HEK293 (cell line): ENCODE results near the gene COL6A5.

ENCODE experiments used
- CTCF ChIA-PET: fragments of 350-600 bp; formaldehyde crosslinking; extraction: SDS; loops from one replicate; lab custom pipeline; 2021; ENCODE audit warnings: antibody characterized with exemption; lab: Yijun Ruan, JAX
- POLR2A ChIA-PET: fragments of 300-600 bp; formaldehyde crosslinking; extraction: SDS; loops from one replicate; lab custom pipeline; 2020; ENCODE audit warnings: antibody characterized with exemption, inconsistent platforms; lab: Yijun Ruan, JAX
- H3K27ac ChIP-seq: fragments of 200-500 bp; sonication (Bioruptor generic); 2 replicates; pipeline ENCODE4 v1.5.1; 2014; ENCODE audit warnings: low read depth, low read length, control low read depth, inconsistent platforms; ENCODE audit errors: extremely low read depth
- H3K36me3 ChIP-seq, 2 experiments: fragments of 200-500 bp in 1 of 2; sonication (Bioruptor generic) in 1 of 2; 1 replicate in 1 of 2; 2 replicates in 1 of 2; pipeline ENCODE4 v1.5.1; 2014 to 2017; ENCODE audit warnings: inconsistent platforms in 2 of 2, low read length in 2 of 2; ENCODE audit not compliant: control insufficient read depth in 2 of 2, insufficient read depth in 1 of 2
- H3K4me1 ChIP-seq: fragments of 200-500 bp; sonication (Bioruptor generic); 2 replicates; pipeline ENCODE4 v1.5.1; 2014; ENCODE audit warnings: mild to moderate bottlenecking, low read length, inconsistent platforms; ENCODE audit not compliant: control insufficient read depth, insufficient read depth
- H3K4me3 ChIP-seq: 2 replicates; pipeline ENCODE4 v1.5.1; 2011; ENCODE audit warnings: low read depth, mild to moderate bottlenecking, control low read depth, low read length, moderate library complexity
- H3K9me3 ChIP-seq: fragments of 200-500 bp; sonication (Bioruptor generic); 2 replicates; pipeline ENCODE4 v1.5.1; 2014; ENCODE audit warnings: low read depth, low read length, inconsistent platforms; ENCODE audit not compliant: control insufficient read depth, insufficient read depth
- GFI1B ChIP-seq: fragments of 450-650 bp; formaldehyde crosslinking; IDR thresholded peaks from 2 replicates; pipeline ENCODE4 v1.5.1; 2016; ENCODE audit warnings: missing biosample characterization, missing genetic modification characterization
- IKZF3 ChIP-seq: fragments of 450-650 bp; IDR thresholded peaks from 2 replicates; pipeline ENCODE4 v1.5.0; 2018; ENCODE audit warnings: missing biosample characterization, mild to moderate bottlenecking, missing genetic modification characterization, moderate library complexity
- MEIS1 ChIP-seq: sonication (generic); formaldehyde crosslinking; IDR thresholded peaks from 2 replicates; pipeline ENCODE4 v1.8.1; 2022; ENCODE audit warnings: missing genetic modification reagents, mild to moderate bottlenecking, borderline replicate concordance
- SP2 ChIP-seq: fragments of 450-650 bp; formaldehyde crosslinking; IDR thresholded peaks from 2 replicates; pipeline ENCODE4 v1.5.1; 2016; ENCODE audit warnings: missing biosample characterization, missing genetic modification characterization
- ZBTB17 ChIP-seq: fragments of 450-650 bp; formaldehyde crosslinking; IDR thresholded peaks from 2 replicates; pipeline ENCODE4 v1.5.1; 2016; ENCODE audit warnings: missing biosample characterization, missing genetic modification characterization
- ZEB2 ChIP-seq: fragments of 450-650 bp; formaldehyde crosslinking; IDR thresholded peaks from 2 replicates; pipeline ENCODE4 v1.5.1; 2016; ENCODE audit warnings: missing biosample characterization, missing genetic modification characterization
- ZNF132 ChIP-seq: fragments of 450-650 bp; formaldehyde crosslinking; IDR thresholded peaks from 2 replicates; pipeline ENCODE4 v1.5.1; 2017; ENCODE audit warnings: missing biosample characterization, missing genetic modification characterization, borderline replicate concordance
- ZNF16 ChIP-seq: fragments of 450-650 bp; formaldehyde crosslinking; IDR thresholded peaks from 2 replicates; pipeline ENCODE4 v1.5.1; 2016; ENCODE audit warnings: low read depth, missing biosample characterization, missing genetic modification characterization
- ZNF239 ChIP-seq: fragments of 450-650 bp; formaldehyde crosslinking; IDR thresholded peaks from 2 replicates; pipeline ENCODE4 v1.5.1; 2016; ENCODE audit warnings: missing biosample characterization, missing genetic modification characterization
- ZNF24 ChIP-seq: fragments of 450-650 bp; formaldehyde crosslinking; IDR thresholded peaks from 2 replicates; pipeline ENCODE4 v1.5.1; 2016; ENCODE audit warnings: missing biosample characterization, missing genetic modification characterization
- ZNF292 ChIP-seq: fragments of 450-650 bp; formaldehyde crosslinking; IDR thresholded peaks from 2 replicates; pipeline ENCODE4 v1.5.1; 2016; ENCODE audit warnings: low read depth, missing biosample characterization, missing genetic modification characterization, borderline replicate concordance
- ZNF596 ChIP-seq: fragments of 450-650 bp; IDR thresholded peaks from 2 replicates; pipeline ENCODE4 v1.5.0; 2018; ENCODE audit warnings: missing biosample characterization, mild to moderate bottlenecking, missing genetic modification characterization, moderate library complexity
- ZNF677 ChIP-seq: fragments of 450-650 bp; IDR thresholded peaks from 2 replicates; pipeline ENCODE4 v1.5.0; 2018; ENCODE audit warnings: missing biosample characterization, mild to moderate bottlenecking, missing genetic modification characterization, moderate library complexity
- ZNF791 ChIP-seq: fragments of 450-650 bp; formaldehyde crosslinking; IDR thresholded peaks from 2 replicates; pipeline ENCODE4 v1.5.1; 2016; ENCODE audit warnings: missing biosample characterization, missing genetic modification characterization
- TF ChIP-seq, protein P1 (sequence below): fragments of 450-650 bp; formaldehyde crosslinking; IDR thresholded peaks from 2 replicates; pipeline ENCODE4 v1.5.1; 2016; ENCODE audit warnings: missing biosample characterization, missing genetic modification characterization
- TF ChIP-seq, protein P2 (sequence below): fragments of 450-650 bp; formaldehyde crosslinking; IDR thresholded peaks from 2 replicates; pipeline ENCODE4 v1.5.1; 2016; ENCODE audit warnings: missing biosample characterization, missing genetic modification characterization, low read depth
- TF ChIP-seq, protein P3 (sequence below): fragments of 450-650 bp; formaldehyde crosslinking; IDR thresholded peaks from 2 replicates; pipeline ENCODE4 v1.5.1; 2016; ENCODE audit warnings: missing biosample characterization, missing genetic modification characterization, borderline replicate concordance
- TF ChIP-seq, protein P4 (sequence below): fragments of 450-650 bp; formaldehyde crosslinking; IDR thresholded peaks from 2 replicates; pipeline ENCODE4 v1.5.1; 2016; ENCODE audit warnings: missing biosample characterization, missing genetic modification characterization
- TF ChIP-seq, protein P5 (sequence below): fragments of 450-650 bp; formaldehyde crosslinking; IDR thresholded peaks from 2 replicates; pipeline ENCODE4 v1.5.1; 2017; ENCODE audit warnings: missing biosample characterization, missing genetic modification characterization

The COL6A5 gene

DNA sequence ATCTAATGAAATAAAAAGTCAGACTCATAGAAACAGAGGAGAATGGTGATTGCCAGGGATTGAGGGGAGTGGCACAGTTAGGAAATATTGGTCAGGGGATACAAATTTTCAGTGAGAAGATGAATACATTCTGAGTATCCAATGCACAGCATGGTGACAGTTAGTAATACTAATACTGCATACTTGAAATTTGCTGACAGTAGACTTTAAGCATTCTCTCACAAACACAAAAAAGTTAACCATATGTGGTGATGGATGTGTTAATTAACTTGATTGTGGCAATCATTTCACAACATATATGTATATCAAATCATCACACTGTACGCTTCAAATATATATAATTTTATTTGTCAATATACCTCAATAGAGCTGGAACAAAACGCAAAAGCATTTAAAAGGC is 162.3 kb downstream of the COL6A5 start:
- no peak for TF ChIP-seq ZNF16 (tag by site-specific recombination)
- H3K27ac ChIP-seq, result no peak overlapping the region
- CTCF ChIA-PET, result no interaction called here
- H3K9me3 ChIP-seq, result no peaks in the 10 kb centered on the region
- POLR2A ChIA-PET, result no interaction called here
- H3K36me3 ChIP-seq, result no peaks in the 10 kb centered on the region
- H3K4me3 ChIP-seq, result no peak overlapping the region
- H3K4me1 ChIP-seq, result no peaks in the 10 kb centered on the region

DNA sequence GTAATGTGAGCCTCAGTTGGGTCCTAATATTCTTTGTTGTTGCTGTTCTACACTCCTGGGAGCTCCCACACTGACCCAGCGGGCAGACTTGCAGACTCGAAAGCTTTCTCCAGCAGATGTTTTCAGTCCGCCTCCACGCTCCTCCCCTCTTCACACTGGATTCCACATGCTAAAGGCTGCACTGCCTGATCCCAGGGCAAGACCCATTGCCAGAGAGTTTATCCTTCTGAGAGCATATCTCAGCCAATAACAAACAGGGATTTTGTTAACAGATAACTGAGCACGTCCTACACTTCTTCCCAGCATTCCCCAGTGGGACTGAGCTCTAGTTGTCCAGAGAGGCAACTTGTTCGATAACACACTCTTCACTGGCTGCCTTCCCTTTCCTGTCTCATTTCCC is 163.5 kb downstream of the COL6A5 start:
- H3K4me1 ChIP-seq, result no peaks in the 10 kb centered on the region
- TF ChIP-seq MEIS1 (CRISPR knock-in tag) (no peak), SP2 (tag by site-specific recombination) (no peak), GFI1B (no peak), ZEB2 (tag by site-specific recombination) (no peak), ZNF677 (tag by site-specific recombination) (no peak), ZBTB17 (tag by site-specific recombination) (no peak), ZNF239 (tag by site-specific recombination) (no peak), ZNF132 (no peak), IKZF3 (tag by site-specific recombination) (no peak), ZNF24 (tag by site-specific recombination) (no peak), ZNF596 (tag by site-specific recombination) (no peak)
- TF ChIP-seq, protein P1, sequence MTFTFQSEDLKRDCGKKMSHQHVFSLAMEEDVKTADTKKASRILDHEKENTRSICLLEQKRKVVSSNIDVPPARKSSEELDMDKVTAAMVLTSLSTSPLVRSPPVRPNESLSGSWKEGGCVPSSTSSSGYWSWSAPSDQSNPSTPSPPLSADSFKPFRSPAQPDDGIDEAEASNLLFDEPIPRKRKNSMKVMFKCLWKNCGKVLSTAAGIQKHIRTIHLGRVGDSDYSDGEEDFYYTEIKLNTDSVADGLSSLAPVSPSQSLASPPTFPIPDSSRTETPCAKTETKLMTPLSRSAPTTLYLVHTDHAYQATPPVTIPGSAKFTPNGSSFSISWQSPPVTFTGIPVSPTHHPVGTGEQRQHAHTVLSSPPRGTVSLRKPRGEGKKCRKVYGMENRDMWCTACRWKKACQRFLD (tag by site-specific recombination), result no peak
- TF ChIP-seq, protein P2, sequence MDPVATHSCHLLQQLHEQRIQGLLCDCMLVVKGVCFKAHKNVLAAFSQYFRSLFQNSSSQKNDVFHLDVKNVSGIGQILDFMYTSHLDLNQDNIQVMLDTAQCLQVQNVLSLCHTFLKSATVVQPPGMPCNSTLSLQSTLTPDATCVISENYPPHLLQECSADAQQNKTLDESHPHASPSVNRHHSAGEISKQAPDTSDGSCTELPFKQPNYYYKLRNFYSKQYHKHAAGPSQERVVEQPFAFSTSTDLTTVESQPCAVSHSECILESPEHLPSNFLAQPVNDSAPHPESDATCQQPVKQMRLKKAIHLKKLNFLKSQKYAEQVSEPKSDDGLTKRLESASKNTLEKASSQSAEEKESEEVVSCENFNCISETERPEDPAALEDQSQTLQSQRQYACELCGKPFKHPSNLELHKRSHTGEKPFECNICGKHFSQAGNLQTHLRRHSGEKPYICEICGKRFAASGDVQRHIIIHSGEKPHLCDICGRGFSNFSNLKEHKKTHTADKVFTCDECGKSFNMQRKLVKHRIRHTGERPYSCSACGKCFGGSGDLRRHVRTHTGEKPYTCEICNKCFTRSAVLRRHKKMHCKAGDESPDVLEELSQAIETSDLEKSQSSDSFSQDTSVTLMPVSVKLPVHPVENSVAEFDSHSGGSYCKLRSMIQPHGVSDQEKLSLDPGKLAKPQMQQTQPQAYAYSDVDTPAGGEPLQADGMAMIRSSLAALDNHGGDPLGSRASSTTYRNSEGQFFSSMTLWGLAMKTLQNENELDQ (tag by site-specific recombination), result no peak
- TF ChIP-seq, protein P3, sequence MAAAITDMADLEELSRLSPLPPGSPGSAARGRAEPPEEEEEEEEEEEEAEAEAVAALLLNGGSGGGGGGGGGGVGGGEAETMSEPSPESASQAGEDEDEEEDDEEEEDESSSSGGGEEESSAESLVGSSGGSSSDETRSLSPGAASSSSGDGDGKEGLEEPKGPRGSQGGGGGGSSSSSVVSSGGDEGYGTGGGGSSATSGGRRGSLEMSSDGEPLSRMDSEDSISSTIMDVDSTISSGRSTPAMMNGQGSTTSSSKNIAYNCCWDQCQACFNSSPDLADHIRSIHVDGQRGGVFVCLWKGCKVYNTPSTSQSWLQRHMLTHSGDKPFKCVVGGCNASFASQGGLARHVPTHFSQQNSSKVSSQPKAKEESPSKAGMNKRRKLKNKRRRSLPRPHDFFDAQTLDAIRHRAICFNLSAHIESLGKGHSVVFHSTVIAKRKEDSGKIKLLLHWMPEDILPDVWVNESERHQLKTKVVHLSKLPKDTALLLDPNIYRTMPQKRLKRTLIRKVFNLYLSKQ (tag by site-specific recombination), result no peak
- TF ChIP-seq, protein P4, sequence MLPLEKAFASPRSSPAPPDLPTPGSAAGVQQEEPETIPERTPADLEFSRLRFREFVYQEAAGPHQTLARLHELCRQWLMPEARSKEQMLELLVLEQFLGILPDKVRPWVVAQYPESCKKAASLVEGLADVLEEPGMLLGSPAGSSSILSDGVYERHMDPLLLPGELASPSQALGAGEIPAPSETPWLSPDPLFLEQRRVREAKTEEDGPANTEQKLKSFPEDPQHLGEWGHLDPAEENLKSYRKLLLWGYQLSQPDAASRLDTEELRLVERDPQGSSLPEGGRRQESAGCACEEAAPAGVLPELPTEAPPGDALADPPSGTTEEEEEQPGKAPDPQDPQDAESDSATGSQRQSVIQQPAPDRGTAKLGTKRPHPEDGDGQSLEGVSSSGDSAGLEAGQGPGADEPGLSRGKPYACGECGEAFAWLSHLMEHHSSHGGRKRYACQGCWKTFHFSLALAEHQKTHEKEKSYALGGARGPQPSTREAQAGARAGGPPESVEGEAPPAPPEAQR (tag by site-specific recombination), result no peak
- TF ChIP-seq, all 188 proteins: peak for 0
- no peaks in the 10 kb centered on the region for H3K36me3 ChIP-seq
- POLR2A ChIA-PET, result no interaction called here
- no peak overlapping the region for H3K27ac ChIP-seq
- no peaks in the 10 kb centered on the region for H3K9me3 ChIP-seq
- no peak overlapping the region for H3K4me3 ChIP-seq
- CTCF ChIA-PET, result interaction anchor here (0.6 kb wide), 1 partner anchor 28 kb away, joined by 3 read pairs; no protein-coding TSS in a partner anchor

DNA sequence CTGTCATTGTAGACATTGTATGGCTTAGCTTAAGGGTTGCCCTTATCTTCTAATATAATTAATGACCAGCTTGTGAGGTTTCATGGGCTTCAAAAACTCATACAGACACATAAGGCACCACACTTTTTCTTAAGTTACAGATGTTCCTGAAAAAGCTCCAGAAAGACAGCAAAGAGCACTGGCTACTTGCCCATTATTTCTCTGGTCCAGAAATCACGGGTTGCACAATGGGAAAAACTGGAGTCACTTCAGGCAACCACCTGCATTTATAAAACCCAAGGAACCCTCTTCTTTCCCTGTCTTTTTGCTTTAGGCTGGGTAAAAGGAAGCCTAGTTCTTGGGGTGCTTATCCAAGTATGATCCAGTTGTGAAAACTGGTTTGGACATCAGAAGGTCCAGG is 169.2 kb downstream of the COL6A5 start:
- POLR2A ChIA-PET, result no interaction called here
- no peak overlapping the region for H3K27ac ChIP-seq
- TF ChIP-seq ZNF292 (tag by site-specific recombination) (no peak), ZNF791 (tag by site-specific recombination) (no peak), SP2 (tag by site-specific recombination) (no peak)
- TF ChIP-seq, protein P5, sequence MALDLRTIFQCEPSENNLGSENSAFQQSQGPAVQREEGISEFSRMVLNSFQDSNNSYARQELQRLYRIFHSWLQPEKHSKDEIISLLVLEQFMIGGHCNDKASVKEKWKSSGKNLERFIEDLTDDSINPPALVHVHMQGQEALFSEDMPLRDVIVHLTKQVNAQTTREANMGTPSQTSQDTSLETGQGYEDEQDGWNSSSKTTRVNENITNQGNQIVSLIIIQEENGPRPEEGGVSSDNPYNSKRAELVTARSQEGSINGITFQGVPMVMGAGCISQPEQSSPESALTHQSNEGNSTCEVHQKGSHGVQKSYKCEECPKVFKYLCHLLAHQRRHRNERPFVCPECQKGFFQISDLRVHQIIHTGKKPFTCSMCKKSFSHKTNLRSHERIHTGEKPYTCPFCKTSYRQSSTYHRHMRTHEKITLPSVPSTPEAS (tag by site-specific recombination), result no peak
- TF ChIP-seq, all 188 proteins: peak for 0
- Histone ChIP-seq H3K4me3 (no peak overlapping the region), H3K4me1 (no peaks in the 10 kb centered on the region), H3K36me3 (no peaks in the 10 kb centered on the region), H3K9me3 (no peaks in the 10 kb centered on the region)
- CTCF ChIA-PET, result no interaction called here
